ENCODE data around the gene PDHX.

DNA sequence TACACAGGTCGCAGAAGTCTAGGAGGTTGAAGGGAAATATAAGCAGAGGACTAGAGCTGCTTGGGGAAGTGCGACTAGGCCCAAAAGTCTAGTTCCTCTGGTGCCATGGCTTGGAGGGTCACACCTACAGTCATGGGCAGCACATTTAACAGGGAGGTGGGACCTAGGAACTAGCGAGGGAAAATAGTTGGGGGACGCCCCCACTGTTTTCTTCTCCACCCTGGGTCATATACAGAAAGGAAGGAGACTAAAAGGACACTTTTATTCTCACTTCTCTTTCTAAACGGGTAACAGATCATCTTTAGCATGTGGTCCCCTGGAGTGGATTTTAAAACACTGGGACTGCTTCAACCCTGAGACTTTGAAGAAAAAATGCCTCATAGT is 16.8 kb upstream of the PDHX start:
- TF ChIP-seq EZH2 (IDR thresholded peaks at IDR 0.05; ENCODE audit: borderline replicate concordance, low read depth, low read length, poor library complexity, severe bottlenecking), result no peak
- TF ChIP-seq CTCF (conservative IDR thresholded peaks at IDR 0.05; ENCODE audit: low read depth, low read length), result no peak
